ENCODE measurements around the gene ST3GAL3. TPM values are rescaled to one million over a fixed set of nuclear protein-coding genes. Genes with fewer than 3 reads are reported as not detected.

Gene ST3GAL3
- total and polyA plus RNA-seq, 2 experiments from 2014 or later, result 4.5 to 7.0 TPM

- Histone ChIP-seq H3K4me2 (peak overlapping the region; percentile 97), H3K27ac (ENCODE audit: low read depth) (no peak overlapping the region), H3K79me2 (replicated peaks; ENCODE audit: insufficient read depth) (no peaks in the 10 kb centered on the region; the same call in 1 of the 2 replicates), H3K36me3 (ENCODE audit: insufficient read depth) (no peaks in the 10 kb centered on the region), H2AFZ (peak overlapping the region; percentile 60; the same call in 1 of the 2 replicates), H3F3A (replicated peaks; ENCODE audit: low read depth) (0 out of 2 replicates have a peak, but pooled peaks cover 7% of the 10 kb centered on the region), H3K4me3 (peak overlapping the region; percentile 88), H3K4me1 (ENCODE audit: insufficient read depth) (peaks cover 5% of the 10 kb centered on the region), H4K20me1 (replicated peaks; ENCODE audit: insufficient read depth) (no peaks in the 10 kb centered on the region; the same call in 1 of the 2 replicates), H3K27me3 (ENCODE audit: insufficient read depth) (no peaks in the 10 kb centered on the region), H3K9me2 (ENCODE audit: insufficient read depth) (no peaks in the 10 kb centered on the region)
- peak overlapping the region; percentile 88 for H3K4me3 Mint-ChIP-seq
- H3K9me3 Mint-ChIP-seq, result no peaks in the 10 kb centered on the region
- peaks cover 6% of the 10 kb centered on the region for H3K27me3 Mint-ChIP-seq (ENCODE audit: insufficient read depth, low read depth, poor library complexity)
- TF ChIP-seq STAT1 (IDR thresholded peaks at IDR 0.05; ENCODE audit: unreplicated experiment) (no peak), EZH2phosphoT487 (IDR thresholded peaks at IDR 0.05; ENCODE audit: unreplicated experiment) (no peak)
- no peaks in the 10 kb centered on the region; the same call in 2 of the 3 replicates for H3K36me3 Mint-ChIP-seq (ENCODE audit: low read depth)
- H3K27ac Mint-ChIP-seq, result peak overlapping the region; percentile 81; the same call in 1 of the 2 replicates
- no peak for ATAC-seq
- DNase-seq (ENCODE audit: low spot score), result no peak
- peaks cover 31% of the 10 kb centered on the region for H3K4me1 Mint-ChIP-seq
Observed at GRCh38 chr1:43945674-43946235, 238.4 kb downstream of the ST3GAL3 start.

GRCh38 chr1:43946236-43947060, 239.1 kb downstream of the ST3GAL3 start, which contains the start of gene IPO13:
IPO13 (plus strand) TSS chr1:43946950; CDS start chr1:43947601, 651 bp downstream.
- peak within 1 kb of the TSS; percentile 96 for H3K27ac Mint-ChIP-seq
- peak within 1 kb of the TSS; percentile 97 for H3K4me2 ChIP-seq
- H3K27me3 ChIP-seq (ENCODE audit: insufficient read depth), result no peaks in the 10 kb centered on the region
- TF ChIP-seq CTCF (conservative IDR thresholded peaks at IDR 0.05; ENCODE audit: low read depth in 2 of 2), result peak; percentile 61 to 84
- TF ChIP-seq, protein P1, sequence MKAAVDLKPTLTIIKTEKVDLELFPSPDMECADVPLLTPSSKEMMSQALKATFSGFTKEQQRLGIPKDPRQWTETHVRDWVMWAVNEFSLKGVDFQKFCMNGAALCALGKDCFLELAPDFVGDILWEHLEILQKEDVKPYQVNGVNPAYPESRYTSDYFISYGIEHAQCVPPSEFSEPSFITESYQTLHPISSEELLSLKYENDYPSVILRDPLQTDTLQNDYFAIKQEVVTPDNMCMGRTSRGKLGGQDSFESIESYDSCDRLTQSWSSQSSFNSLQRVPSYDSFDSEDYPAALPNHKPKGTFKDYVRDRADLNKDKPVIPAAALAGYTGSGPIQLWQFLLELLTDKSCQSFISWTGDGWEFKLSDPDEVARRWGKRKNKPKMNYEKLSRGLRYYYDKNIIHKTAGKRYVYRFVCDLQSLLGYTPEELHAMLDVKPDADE (IDR thresholded peaks at IDR 0.05), result peak; percentile 91
- TF ChIP-seq EZH2 (IDR thresholded peaks at IDR 0.05; ENCODE audit: low read depth, unreplicated experiment), result no peak
- no peak for TF ChIP-seq ZNF462 (CRISPR knock-in tag; IDR thresholded peaks at IDR 0.05)
- no peak for TF ChIP-seq NANOG (IDR thresholded peaks at IDR 0.05; ENCODE audit: borderline replicate concordance)
- peak; percentile 85 for TF ChIP-seq POLR2AphosphoS5 (IDR thresholded peaks at IDR 0.05; ENCODE audit: low read depth)
- TF ChIP-seq ZNF114 (CRISPR knock-in tag; IDR thresholded peaks at IDR 0.05), result no peak
- no peak; the same call in 1 of the 2 replicates for TF ChIP-seq CREB1 (CRISPR knock-in tag; IDR thresholded peaks at IDR 0.05; ENCODE audit: low read depth)
- TF ChIP-seq STAT1 (IDR thresholded peaks at IDR 0.05; ENCODE audit: unreplicated experiment), result no peak
- no peak for TF ChIP-seq ZNF331 (CRISPR knock-in tag; IDR thresholded peaks at IDR 0.05; ENCODE audit: low read depth)

More at GRCh38 chr1:43946236-43947060, 239.1 kb downstream of the ST3GAL3 start, which contains the start of gene IPO13:
- H2AFZ ChIP-seq, result peak within 1 kb of the TSS; percentile 95
- H3K27ac ChIP-seq (ENCODE audit: low read depth), result peak within 1 kb of the TSS; percentile 98
- H3F3A ChIP-seq (replicated peaks; ENCODE audit: low read depth), result 0 out of 2 replicates have a peak, but pooled peaks cover 7% of the 10 kb centered on the region
- no peaks in the 10 kb centered on the region; the same call in 1 of the 2 replicates for H3K79me2 ChIP-seq (replicated peaks; ENCODE audit: insufficient read depth)
- H3K27me3 Mint-ChIP-seq (ENCODE audit: insufficient read depth, low read depth, poor library complexity), result peaks cover 7% of the 10 kb centered on the region
- H3K4me3 ChIP-seq, result peak within 1 kb of the TSS; percentile 88
- no peaks in the 10 kb centered on the region; the same call in 2 of the 3 replicates for H3K36me3 Mint-ChIP-seq (ENCODE audit: low read depth)
- peak within 1 kb of the TSS; percentile 88 for H3K4me3 Mint-ChIP-seq
- peak; percentile 99 for DNase-seq (ENCODE audit: low spot score)
- no peaks in the 10 kb centered on the region; the same call in 1 of the 2 replicates for H4K20me1 ChIP-seq (replicated peaks; ENCODE audit: insufficient read depth)
- no peaks in the 10 kb centered on the region for H3K9me3 Mint-ChIP-seq
- peak; percentile 89 for ATAC-seq
- no peaks in the 10 kb centered on the region for H3K9me2 ChIP-seq (ENCODE audit: insufficient read depth)
- peaks cover 5% of the 10 kb centered on the region for H3K4me1 ChIP-seq (ENCODE audit: insufficient read depth)
- peaks cover 31% of the 10 kb centered on the region for H3K4me1 Mint-ChIP-seq
- no peaks in the 10 kb centered on the region for H3K36me3 ChIP-seq (ENCODE audit: insufficient read depth)

Measured in GM23338 (cell line).